Kidney (tissue), 14 donors: ENCODE measurements around the gene BCDIN3D. TPM values are rescaled to one million over a fixed set of nuclear protein-coding genes. Genes with fewer than 3 reads are reported as not detected.
A peak's percentile ranks its signal among the peaks of the same experiment; 100 is the strongest.

Experiments used
- DNase-seq, 5 donors: peaks; one replicate each; pipeline ENCODE4 v3.0.0-alpha.2; 2013 to 2020
- FAIRE-seq: peaks from 2 replicates; lab custom pipeline; 2012; peaks lifted over from hg19 to GRCh38; lab: Jason Lieb, UNC
- H3K27ac ChIP-seq, 2 donors: one replicate each; pipeline ENCODE4 v1.7.0; 2013; ENCODE audit warnings: low read depth in 2 of 2, low read length in 2 of 2, inconsistent platforms in 1 of 2
- H3K27me3 ChIP-seq: one replicate; pipeline ENCODE4 v1.7.1; 2013; ENCODE audit warnings: low read length, inconsistent platforms; ENCODE audit not compliant: control insufficient read depth, insufficient read depth
- H3K36me3 ChIP-seq, 3 donors: one replicate each; pipeline versions ENCODE4 v1.7.0 to v1.7.1; 2013; ENCODE audit warnings: low read length in 3 of 3, control low read depth in 1 of 3, inconsistent platforms in 1 of 3; ENCODE audit not compliant: insufficient read depth in 3 of 3, control insufficient read depth in 2 of 3
- H3K4me1 ChIP-seq, 3 donors: one replicate each; pipeline versions ENCODE4 v1.7.0 to v1.7.1; 2013; ENCODE audit warnings: low read length in 3 of 3, inconsistent platforms in 1 of 3, low read depth in 1 of 3; ENCODE audit not compliant: control insufficient read depth in 2 of 3, insufficient read depth in 2 of 3
- H3K4me3 ChIP-seq, 3 donors: one replicate each; pipeline versions ENCODE4 v1.7.0 to v1.8.1; 2013; ENCODE audit warnings: low read length in 3 of 3, control low read depth in 1 of 3, inconsistent platforms in 1 of 3
- H3K9ac ChIP-seq, 3 donors: one replicate each; pipeline versions ENCODE4 v1.7.0 to v1.7.1; 2013; ENCODE audit warnings: low read length in 3 of 3, control low read depth in 1 of 3, inconsistent platforms in 1 of 3
- H3K9me3 ChIP-seq, 3 donors: one replicate each; pipeline versions ENCODE4 v1.7.0 to v1.7.1; 2013; ENCODE audit warnings: low read length in 3 of 3, control low read depth in 1 of 3, inconsistent platforms in 1 of 3; ENCODE audit not compliant: control insufficient read depth in 2 of 3, insufficient read depth in 1 of 3
- CTCF ChIP-seq: IDR thresholded peaks from 3 replicates; pipeline ENCODE4 v1.5.1; 2012; ENCODE audit warnings: mild to moderate bottlenecking, moderate library complexity, borderline replicate concordance; ENCODE audit not compliant: insufficient read depth; ENCODE audit errors: extremely low read depth
- intact Hi-C: fragments of 100-400 bp; cut with DNase I; formaldehyde crosslinking; loops from one replicate; pipeline ENCODE4 v1.11.1; 2022
- polyA plus RNA-seq: library from polyadenylated mRNA; stranded (reverse); fragments of 350-450 nt; fragmentation: Illumina TruSeq; extraction: RNeasy Lipid Tissue Mini Kit (QIAGEN cat#74804); gene quantifications from one replicate; pipeline ENCODE4 v1.2.3, GENCODE V29; 2014; ENCODE audit warnings: low read depth, low replicate concordance; ENCODE audit not compliant: insufficient read depth
- total RNA-seq: library from RNA; stranded (reverse); fragmentation: NEBNext Ultra II Directional; extraction: Animal tissue kit (Norgen Biotek cat#: 25700); gene quantifications from one replicate; pipeline ENCODE4 v1.2.1, GENCODE V29; 2021
- donor health status: control.
- donor health status: control.
- donor health status: control.
- donor health status: control.
- donor health status: control.
- donor health status: DM: yes; HTN: yes; CAD: no.
- donor health status: Normal renal cell carcinoma (clear cell type).

The BCDIN3D gene
- total and polyA plus RNA-seq, 2 donors from 2014 or later: 4.6 to 5.1 TPM

DNA sequence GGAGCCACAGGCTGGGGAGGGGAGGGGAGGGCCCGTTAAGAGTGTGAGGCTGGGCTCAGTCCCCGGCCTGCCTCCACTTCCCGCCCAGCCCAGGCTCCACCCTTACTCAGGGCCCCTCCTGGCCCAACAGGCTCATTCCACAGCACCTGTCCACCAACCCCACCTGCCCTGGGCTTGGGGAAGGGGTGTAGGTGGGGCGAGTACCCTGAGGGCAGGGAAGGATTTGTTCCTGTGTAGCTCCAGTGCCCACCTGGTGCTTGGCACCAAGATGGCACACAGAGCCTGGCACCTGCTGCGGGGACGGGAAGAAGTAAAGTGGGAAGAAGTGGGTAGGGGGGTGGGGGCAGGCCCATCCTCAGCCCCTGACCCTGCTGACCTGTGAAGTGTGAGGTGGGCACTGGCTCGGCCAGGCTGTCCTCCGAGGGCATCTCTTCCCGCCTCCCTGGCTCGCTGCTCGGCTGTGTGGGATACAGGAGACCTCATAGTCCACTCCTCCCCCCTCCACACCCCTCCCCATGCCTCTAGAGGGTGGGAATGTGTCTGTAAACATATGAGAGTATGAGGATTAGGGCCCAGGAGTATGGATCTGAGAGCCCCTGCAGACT lies 49.8 kb downstream of the BCDIN3D start:
- no peaks in the 10 kb centered on the region for H3K27me3 ChIP-seq
- no peak overlapping the region for H3K4me3 ChIP-seq
- H3K27ac ChIP-seq: no peak overlapping the region
- no peak for TF ChIP-seq CTCF
- DNase-seq (no peak), FAIRE-seq (no peak)
- intact Hi-C loops: no loop called here
- no peak overlapping the region for H3K9ac ChIP-seq
- H3K4me1 ChIP-seq: no peaks in the 10 kb centered on the region
- H3K9me3 ChIP-seq: no peaks in the 10 kb centered on the region
- peaks cover 0 to 8% (median 8%) of the 10 kb centered on the region in 3 donors for H3K36me3 ChIP-seq

DNA sequence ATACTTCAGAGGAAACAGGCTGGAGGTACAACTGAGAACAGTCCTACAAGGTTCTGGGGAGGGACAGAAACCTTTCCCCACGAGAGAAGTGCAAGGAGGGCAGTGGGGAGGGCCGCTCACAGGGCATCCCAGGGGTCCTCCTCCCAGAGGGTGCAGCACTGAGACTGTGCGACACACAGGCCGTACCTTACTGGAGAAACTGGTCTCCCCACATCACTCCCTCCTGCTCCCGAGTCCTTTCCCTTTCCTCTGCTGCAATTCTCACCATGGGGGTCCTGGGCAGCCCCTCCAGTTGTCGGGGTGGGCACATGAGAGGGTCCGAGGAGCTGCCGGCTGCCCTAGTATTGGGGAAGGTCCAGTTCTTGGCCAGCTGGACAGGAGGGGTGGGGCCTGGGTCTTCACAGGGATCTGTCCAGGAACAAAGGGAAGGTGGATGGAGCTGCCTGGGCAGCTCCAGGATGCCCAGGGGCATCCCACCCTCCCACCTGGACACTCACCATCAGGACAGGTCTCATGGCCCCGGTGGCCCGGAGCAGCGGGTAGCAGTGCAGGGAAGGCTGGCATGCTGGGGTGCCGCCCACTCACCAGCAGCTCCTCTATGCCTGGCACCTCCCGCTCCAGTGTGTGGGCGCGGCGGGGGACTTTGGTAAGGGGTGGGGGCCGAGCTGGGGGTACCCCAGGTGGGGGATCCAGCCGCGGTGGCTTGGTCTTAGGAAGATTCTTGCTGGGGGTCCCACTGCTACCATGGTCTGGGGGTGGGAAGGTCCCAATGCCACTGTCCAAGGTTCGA lies 50.5 kb downstream of the BCDIN3D start:
- TF ChIP-seq CTCF: no peak
- no peak for FAIRE-seq
- Histone ChIP-seq H3K9ac (no peak overlapping the region), H3K27me3 (no peaks in the 10 kb centered on the region), H3K9me3 (no peaks in the 10 kb centered on the region), H3K4me1 (no peaks in the 10 kb centered on the region), H3K36me3 (peaks cover 0 to 4% (median 1%) of the 10 kb centered on the region in 3 donors), H3K27ac (no peak overlapping the region), H3K4me3 (no peak overlapping the region)
- intact Hi-C loops: no loop called here
- DNase-seq: no peak

GRCh38 chr12:49791700-49792099 lies 51.2 kb downstream of the BCDIN3D start:
- Histone ChIP-seq H3K4me3 (no peak overlapping the region), H3K9me3 (no peaks in the 10 kb centered on the region), H3K4me1 (no peaks in the 10 kb centered on the region), H3K36me3 (peaks cover 0 to 3% (median 0%) of the 10 kb centered on the region in 3 donors), H3K27ac (no peak overlapping the region), H3K9ac (no peak overlapping the region), H3K27me3 (no peaks in the 10 kb centered on the region)
- intact Hi-C loops: no loop called here
- no peak for TF ChIP-seq CTCF
- DNase-seq (peak in 1 of 5 donors; percentile 75), FAIRE-seq (no peak)
